Activated naive CD8-positive, alpha-beta T cell treated with anti-CD3 and anti-CD28 coated beads, Interleukin-2, amount 50 U/mL, for 16 hours (primary cell): Measurements from ENCODE around the gene AFF4.
A peak's percentile ranks its signal among the peaks of the same experiment; 100 is the strongest.

Experiments used
- DNase-seq: peaks from one replicate; pipeline ENCODE4 v3.0.0-alpha.2; 2020; ENCODE audit warnings: low read depth, low spot score

AFF4 gene

DNA sequence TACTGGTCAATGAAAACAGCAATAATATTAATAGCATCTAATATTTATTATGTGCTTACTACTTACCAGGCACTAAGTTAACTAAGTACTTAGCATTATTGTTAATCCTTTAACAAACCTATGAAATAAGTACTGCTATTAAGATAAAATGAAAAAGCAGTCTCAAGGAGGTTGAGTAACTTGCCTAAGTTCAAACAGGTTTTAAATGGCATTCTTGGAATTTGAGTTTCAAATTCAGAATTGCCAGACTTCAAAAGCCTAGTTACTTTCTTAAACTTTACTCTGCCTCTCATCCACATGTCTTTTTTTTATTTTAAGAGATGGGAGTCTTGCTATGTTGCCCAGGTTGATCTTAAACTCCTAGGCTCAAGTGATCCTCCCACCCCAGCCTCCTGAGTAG lies 73.9 kb downstream of the AFF4 start:
- no peak for DNase-seq

DNA sequence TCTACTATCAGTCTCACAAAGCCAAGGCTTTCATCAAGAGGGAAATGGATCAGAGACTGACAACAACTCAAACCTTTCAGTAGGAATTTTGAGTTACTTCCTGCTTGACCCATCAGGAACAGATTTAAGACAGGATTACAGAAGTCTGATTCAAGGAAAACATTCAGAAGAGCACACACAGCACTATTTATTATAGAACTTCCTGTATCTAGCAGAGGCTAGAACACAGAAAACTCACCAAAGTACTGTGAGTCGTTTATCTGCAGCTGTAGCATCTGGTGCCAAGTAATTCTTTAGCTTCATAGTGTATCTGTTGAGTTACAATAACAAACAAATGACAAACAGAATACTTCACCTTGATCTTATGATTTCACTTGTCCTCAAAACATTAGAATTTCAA lies 76.2 kb downstream of the AFF4 start:
- no peak for DNase-seq

DNA sequence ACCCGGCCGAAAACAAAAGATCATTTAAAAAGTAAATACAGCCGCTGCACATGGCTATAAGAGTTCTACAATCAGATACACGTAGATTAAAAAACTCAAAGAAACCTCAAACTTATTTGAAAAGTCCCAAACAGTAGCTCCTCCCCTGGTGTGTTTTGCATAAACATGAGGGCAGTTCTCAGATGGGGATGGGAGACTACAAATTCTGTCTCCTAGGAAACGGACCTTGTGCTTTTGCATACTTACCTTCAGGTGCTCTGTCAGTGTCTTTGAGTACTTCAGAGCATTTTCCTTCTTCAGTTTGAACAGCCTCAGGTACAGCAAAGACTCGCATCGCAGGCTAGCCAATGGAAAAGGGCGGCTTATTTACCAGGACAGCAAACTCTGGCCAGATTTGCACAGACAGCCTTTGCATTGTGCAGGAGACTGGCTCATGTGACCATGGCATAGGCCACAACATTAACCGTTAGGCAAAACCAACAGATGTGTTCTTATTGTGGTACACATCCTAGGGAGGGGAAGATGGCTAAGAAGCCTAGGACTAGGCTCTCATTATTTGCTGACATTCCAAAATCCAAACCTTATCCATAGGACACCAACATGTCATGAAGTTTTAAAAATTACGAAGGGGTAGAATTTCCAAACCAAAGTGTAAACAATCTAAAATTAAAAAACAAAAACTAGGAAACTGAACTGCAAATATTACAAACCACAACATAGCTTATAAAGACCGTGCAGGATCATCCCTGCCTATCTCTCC lies 77.2 kb downstream of the AFF4 start:
- no peak for DNase-seq

DNA sequence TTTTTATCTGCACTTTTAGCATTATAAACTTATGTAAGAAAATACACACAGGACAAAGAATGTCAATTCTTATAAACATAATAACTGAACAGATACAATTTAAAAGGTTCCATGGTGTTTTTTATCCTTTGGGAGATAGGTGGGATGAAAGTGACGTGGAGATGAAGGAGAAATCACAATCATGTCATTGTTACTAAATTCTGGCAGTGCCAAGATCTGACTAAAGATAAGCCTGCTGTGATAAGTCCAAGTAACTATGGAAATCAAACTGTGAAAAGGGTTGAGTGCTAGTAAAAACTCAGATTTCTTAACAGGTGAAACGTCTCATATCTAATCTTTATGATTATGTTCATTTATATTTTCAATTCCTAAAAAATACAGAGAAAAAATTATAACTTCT lies 78.9 kb downstream of the AFF4 start:
- no peak for DNase-seq

DNA sequence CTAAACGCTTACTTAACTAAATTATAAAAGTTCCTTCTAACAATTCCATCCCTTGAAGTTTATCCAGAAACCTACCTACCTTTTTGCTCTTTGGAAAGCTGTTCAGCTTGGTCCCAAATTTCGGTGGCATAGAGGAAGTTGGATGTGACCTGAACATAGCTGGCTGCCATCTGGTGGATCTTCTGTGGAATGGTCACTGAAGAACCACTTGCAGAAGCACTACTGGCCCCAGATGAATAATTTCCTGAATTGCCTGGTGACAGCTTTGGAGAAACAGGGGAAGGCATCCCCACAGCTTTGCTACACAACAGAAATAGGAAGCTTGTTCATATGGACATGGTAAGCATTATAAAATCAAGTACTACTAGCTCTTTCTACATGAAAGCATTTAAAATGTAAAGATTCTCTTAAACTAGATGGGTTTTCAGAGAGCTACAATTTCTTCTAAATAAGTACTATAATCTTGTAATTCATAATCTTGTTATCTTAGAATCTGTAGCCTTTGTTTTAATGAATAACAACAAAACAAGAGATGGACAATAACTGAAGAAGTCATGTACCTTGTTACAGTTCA lies 80.1 kb downstream of the AFF4 start:
- no peak for DNase-seq

DNA sequence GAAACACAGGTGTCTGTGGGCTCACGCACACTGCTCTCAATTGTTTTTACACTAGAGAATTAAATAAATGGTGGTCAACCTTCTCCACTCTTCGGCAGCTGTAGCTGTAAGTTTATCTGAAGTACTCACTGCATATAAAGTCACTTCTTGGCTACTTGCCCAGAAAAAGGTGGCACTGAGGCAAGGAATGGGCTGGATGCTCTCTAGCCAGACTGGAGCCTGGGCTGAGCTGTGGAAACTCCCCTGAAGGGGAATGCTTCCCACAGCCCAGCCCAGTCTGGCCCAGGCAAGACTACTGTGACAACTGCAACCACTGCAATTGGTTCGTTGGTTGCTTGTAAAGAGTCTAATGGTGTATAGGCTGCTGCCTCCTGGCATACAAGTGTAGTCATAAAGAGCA lies 85.5 kb downstream of the AFF4 start:
- DNase-seq = no peak

DNA sequence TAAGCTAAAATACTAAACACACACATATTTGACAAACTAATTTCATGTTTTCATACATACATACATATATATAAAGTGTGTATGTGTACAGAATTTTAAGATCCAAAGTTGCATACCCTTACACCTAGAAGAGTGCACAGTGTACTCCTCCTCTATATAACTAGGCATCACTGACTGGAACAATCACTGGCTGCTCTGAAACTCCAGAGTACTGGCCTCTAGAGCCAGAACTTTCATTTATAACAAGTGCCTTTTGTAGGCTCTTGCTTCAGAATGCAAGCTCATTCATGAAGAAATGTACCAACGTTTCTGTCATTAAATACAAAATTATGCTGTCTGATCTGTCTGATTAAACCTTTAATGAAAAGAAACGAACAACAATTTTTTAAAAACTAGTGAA lies 86.0 kb downstream of the AFF4 start:
- no peak for DNase-seq

DNA sequence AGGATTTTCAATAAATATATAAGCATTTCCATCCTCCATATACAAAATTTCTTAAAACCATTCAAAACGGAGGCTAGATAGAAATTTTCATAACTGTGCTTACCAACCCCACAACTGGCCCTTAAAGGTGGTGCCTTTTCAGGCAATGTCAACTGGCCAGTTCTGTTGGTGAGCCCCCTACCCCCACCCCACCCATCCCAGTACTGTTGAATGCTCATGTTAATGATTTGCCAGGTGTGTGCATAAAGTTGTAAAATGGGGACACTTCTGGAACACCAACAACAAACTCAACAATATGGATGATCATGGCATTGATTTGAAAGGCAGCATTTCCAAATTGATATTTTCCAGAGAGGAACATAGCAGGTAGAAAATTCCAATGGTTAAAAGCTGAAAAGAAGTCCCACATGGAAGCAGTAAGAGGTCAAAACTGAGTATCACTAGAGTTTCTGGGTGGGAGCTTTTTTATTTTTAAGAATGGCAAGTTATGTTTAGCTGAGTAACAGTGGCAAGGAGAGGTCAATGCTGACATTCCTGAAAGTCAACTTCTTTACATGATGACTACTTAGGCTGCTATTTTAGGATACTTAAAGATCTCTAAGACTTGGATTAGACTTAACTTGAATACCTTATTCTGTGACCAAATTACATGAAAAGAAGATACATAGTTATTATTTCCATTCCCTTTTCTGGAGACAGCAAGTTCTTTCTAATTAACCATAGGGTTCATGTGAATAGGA lies 87.2 kb downstream of the AFF4 start:
- DNase-seq = no peak

DNA sequence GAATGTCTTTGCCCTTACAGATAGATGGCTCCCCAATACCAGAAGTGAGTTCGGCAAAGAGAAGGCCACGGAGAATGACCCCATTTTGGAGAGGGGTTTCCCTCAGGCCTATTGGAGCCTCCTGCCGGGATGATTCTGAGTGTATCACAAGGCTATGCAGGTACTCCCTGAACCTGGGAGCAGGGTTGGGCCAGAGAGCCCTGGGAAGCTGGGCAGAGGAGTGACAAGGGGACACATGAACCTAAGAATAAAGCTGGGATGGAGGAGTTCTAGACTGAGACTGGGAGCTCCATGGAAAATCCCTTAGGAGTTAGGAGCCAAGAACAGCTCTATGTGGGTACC lies 89.5 kb downstream of the AFF4 start:
- no peak for DNase-seq

DNA sequence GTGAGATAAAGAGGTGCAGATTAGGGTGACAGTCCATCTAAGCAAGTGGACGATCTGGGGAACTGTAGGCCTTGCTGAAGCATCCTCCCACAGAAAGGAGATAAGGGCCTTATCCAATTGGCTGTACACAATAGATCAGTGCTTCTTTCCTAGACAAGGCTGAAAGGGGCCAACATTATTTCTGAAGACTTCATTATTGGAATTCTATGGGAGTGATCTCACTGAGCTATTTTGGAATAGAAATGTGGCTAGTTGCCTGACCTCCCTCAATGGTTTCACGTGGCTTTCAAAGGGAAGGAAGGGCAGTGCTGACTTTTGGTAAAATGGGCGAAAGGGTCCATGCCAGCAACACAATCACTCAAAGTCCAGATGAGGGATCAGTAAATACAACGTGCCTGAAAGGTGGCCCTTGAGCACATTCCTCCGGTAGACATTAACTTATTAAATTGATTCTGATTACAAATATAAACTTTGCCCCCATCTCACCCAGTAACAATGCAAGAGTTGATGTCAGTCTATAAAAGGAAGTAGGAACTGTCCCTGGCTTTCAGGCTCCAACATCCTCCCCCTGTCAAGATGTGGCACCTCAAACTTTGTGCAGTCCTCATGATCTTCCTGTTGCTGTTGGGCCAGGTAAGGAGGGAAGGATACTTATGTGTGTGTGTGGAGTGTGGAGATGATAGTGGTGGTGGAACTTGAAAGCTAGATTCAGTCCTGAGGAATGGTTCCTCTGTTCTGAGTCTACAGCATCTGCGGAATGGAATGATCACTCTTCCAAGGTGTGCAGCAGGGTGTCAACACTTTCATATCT lies 90.1 kb downstream of the AFF4 start, which contains the start of gene LEAP2:
LEAP2 (plus strand) TSS at position 550 of the 811 bp plus-strand sequence; CDS start at position 577, 27 bp downstream.
- DNase-seq = no peak

DNA sequence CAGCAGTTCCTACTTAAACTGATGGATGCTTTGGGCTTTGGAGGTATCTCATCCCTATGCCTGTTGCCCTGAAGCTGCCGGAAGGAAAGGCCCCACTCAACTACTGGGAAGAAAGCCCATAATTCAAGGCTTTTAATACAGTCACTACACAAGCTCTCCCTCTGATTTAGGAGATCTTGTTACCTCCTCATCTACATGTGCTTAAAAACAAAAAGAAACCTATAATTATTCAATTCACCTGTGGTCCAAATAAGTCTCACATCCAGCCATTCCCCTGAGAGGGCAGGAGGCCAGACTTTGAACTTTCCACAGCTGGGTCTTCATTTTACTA lies 90.7 kb downstream of the AFF4 start:
- no peak for DNase-seq

DNA sequence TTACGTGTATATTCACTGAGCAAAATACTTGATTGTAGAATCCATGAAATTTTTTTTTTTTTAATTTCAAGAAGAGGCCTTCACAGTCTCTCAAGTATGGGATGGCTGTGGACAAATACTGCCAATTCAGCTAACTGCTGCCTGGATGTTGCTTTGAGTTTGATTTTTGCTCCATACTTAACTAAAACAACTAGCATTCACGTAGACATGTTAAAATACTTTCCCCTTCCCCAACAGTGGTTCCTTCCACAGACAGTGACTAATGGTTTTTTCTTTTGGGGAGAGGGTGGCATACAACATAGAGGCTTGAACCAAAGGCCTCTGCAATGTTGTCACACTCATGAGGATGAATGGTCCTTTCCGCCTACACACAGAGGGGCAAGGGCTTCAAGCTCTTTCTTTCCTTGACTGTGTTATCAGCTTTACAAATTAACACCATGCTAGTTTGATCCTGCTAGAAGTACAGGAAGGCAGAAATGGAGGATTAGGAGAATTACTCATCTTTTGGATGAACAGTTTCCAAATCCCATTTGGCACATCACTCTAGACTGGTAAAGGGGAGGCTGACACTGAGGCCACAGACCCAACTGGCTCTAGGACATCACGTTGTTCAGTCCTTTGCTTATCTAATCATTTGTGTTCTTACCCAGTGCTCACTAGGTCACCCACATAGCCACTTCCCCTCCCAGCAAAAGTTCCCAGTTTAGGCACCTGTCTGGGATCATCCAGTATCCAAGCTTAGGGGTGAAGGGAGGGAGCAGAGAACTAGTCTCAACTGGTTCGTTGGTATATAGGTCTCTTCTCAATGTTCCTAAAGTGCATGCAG lies 91.8 kb downstream of the AFF4 start:
- no peak for DNase-seq

DNA sequence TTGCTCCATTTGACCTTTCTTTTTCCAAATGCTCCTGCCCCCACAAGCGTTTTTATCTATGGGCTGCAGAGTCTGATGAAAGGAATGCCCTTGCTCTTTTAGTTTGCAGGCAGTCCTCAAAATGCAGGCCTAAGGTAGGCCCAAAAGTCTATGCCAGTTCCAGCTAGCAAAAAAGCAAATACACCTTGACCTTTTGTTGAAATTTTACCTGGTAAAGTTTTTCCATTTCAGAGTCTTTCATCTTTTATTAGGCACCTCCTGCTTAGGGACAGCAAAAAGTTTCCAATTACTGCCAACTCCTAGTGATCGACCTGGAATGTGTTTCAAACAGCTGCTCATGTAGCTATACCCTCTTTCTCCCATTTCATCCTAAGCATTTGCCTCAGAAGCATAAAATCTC lies 92.6 kb downstream of the AFF4 start:
- no peak for DNase-seq

DNA sequence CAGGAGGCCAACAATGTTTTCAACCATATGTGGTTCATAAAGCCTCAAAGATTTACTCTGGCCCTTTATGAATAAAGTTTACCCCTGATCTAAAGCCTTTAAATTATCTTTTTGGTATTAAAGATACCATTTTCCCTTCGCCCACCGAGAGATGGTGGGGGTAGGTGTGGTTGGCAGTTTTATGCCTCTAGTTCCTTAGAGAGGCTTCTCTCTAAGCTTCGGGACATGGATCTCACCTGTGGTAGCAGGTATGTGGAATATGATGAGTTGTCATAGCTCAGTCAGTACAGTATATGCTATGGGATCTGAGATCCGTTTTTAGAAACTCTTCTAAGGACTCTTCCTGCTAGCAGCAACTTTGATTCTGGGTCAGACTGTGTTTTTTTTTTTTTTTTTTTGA lies 94.7 kb downstream of the AFF4 start:
- no peak for DNase-seq

DNA sequence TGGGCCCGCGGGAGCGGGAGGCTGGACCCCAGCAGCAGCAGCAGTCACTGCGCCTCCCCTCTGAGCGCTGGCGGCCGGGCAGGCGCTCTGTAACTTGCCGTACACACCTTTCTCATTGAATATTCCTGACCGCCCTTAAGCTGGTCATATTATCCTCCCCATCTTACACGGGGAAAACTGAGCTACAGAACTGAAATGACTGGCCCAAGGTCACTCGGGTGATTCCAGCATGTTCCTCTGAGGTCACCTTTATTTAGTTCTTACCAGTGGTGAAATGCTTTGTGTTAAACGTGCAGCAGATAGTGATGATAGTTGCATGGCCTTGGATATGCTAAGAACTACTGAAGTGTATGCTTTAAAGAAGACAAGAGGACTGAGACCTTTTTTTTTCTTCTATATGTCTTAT lies 96.4 kb downstream of the AFF4 start:
- no peak for DNase-seq

DNA sequence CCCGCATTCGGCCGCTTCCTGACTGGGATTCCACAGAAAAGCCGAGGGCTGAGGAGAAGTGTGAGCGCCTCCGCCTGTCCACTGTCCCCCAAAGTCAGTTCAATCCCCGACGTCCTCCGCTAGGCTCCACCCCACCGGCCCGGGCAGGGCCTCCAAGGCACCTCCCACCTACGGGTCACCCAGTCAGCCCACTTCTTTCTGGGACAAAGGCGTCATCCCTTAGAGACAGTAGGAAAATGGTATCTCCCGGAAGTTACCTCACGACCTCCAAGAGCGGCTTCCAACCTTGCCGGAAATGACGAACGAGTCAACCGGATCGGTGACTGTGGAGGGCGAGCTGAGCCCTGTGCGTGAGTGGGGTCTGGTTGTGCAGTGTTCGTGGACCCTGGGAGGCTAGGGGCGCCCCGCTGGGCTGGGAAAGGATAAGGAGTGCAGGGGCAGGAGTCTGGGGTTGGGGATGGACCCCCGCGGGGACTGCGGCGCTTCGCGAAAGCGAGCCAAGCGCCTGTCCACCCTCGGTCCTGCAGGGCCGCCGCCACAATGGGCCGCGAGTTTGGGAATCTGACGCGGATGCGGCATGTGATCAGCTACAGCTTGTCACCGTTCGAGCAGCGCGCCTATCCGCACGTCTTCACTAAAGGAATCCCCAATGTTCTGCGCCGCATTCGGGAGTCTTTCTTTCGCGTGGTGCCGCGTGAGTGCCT lies 96.9 kb downstream of the AFF4 start, which contains the start of the genes GDF9 and UQCRQ:
GDF9 (minus strand) TSS at position 128 of the 704 bp plus-strand sequence. CDS start 1,936 bp downstream, outside the sequence.
UQCRQ (plus strand) TSS at position 301 of the 704 bp plus-strand sequence; CDS start at position 541, 240 bp downstream.
- DNase-seq = peak; percentile 81

DNA sequence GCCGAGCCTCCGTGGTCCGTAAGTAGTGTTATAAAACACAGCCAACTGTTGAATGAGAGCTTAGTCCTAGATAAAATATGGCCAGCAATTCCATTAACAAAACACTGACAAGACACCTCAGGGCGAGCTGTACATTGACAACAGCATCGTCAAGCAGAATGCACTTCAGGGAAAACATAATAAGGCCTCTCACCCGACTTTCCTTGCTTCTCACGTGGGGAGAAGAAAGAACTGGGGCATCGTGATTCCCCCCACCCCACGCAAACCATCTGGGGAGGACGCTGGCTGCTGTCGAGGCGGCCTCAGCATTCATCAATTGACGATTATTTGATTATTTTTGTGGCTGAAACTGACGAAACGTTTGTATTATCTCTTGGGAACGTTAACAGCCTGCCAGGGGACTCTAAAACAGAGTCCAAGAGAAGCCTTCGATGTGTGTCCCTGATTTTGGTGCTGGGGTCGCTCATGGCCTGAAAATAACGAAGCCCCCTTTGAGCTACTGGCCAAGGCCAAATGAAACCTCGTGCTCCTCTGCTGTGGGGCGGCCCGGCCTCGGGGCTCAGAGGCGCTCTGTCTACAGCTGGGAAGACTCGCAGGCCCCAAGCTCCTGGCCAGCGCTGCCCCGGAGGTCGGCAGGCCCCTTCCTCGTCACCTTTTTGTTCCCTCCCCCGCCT lies 97.6 kb downstream of the AFF4 start:
- DNase-seq = no peak

DNA sequence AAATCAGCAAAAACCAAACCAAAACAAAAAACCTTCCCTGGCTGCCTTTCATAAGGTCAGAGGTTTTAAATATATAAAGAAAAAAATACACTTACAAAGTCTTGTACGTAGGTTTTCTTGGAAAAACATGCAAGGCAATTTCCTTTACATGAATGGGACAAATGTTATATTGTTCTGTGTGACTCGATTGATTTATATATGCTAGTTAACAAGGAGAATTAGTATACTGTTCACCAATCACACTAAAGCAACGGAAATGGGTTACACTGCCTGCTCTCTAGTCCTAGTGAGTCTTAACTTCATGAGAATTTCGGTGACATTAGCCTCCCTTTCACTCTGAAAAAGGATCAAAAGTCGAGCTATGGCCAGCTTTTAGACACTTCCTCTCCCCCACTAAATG lies 102.7 kb downstream of the AFF4 start:
- no peak for DNase-seq

DNA sequence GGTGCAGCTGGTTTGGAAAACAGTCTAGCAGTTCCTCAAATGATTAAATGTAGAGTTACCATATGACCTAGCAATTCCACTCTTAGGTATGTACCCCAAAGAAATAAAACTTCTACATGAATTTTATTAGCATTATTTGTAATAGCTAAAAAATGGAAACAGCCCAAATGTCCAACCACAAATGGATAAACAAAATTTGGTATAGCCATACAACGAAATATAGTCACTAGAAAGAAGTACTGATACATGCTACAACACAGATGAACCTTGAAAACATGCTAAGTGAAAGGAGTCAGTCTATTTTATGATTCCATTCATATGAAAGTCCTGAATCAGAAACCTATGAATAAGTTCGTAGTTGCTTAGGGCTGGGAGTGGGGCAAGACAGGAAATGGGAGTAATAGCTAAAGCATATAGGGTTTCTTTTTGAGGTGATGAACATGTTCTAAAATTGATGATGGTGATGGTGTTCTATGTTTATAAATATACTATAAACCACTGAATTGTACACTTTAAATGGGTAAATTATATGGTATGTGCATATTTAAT lies 103.5 kb downstream of the AFF4 start:
- no peak for DNase-seq

DNA sequence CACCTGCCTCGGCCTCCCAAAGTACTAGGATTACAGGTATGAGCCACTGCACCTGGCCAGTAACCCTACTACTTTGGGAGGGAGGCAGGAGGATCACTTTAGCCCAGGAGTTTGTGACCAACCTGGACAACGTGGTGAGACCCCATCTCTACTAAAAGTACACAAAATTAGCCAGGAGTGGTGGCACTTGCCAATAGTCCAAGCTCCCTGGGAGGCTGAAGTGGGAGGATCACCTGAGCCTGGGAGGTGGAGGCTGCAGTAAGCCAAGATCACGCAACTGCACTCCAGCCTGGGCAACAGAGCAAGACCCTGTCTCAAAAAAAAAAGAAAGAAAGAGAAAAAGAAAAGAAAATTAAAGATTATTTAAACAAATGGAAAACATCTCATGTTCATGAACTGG lies 107.4 kb downstream of the AFF4 start:
- DNase-seq = no peak
